ENCODE results near the gene UCP1. TPM values are rescaled to one million over a fixed set of nuclear protein-coding genes. Genes with fewer than 3 reads are reported as not detected.

UCP1 gene
- total RNA-seq (2022; extraction: Qiagen RNA extraction; ENCODE audit: low read depth): 0.08 to 0.17 TPM (median 0.09 TPM) in 3 of 5 replicates, not detected in the others

GRCh38 chr4:140568507-140569306 is at the start of gene UCP1:
Gene UCP1, minus strand, starts transcription at chr4:140568961. Its CDS starts 232 bp downstream, at chr4:140568729.

GRCh38 chr4:140523857-140524742 is 44.7 kb downstream of the UCP1 start, which contains the start of gene ELMOD2:
Gene ELMOD2, plus strand, starts transcription at chr4:140524168. Its CDS starts 1,261 bp downstream, at chr4:140525429.

Other genes with a start within 250 kb of the UCP1 start
- 19.7 to 36.7 TPM (median 31.5 TPM) in 5 replicates for gene SCOC, start 195.3 kb downstream of the UCP1 start, total RNA-seq (2022; extraction: Qiagen RNA extraction; ENCODE audit: low read depth)
- gene CLGN, start 141.3 kb downstream of the UCP1 start, total RNA-seq (2022; extraction: Qiagen RNA extraction; ENCODE audit: low read depth): 4.2 to 6.1 TPM (median 5.2 TPM) in 5 replicates
- not detected in 5 replicates for gene MGAT4D, start 70.7 kb downstream of the UCP1 start, total RNA-seq (2022; extraction: Qiagen RNA extraction; ENCODE audit: low read depth)
- gene ELMOD2, start 44.8 kb downstream of the UCP1 start, total RNA-seq (2022; extraction: Qiagen RNA extraction; ENCODE audit: low read depth): 7.3 to 12.9 TPM (median 9.3 TPM) in 5 replicates
- 4.7 to 7.3 TPM (median 6.7 TPM) in 5 replicates for gene TBC1D9, start 187.4 kb upstream of the UCP1 start, total RNA-seq (2022; extraction: Qiagen RNA extraction; ENCODE audit: low read depth)